Stomach (tissue), 9 donors: ENCODE results near the gene CAMKK1. TPM values are rescaled to one million over a fixed set of nuclear protein-coding genes. Genes with fewer than 3 reads are reported as not detected.

Source experiments
- DNase-seq, 2 donors: peaks; one replicate each; pipeline versions ENCODE4 v3.0.0 to v3.0.0-alpha.2; 2013 to 2019
- H3K27ac ChIP-seq, 5 donors: fragments of 200-600 bp in 4 of 5; sonication (generic) in 4 of 5; one replicate each; pipeline ENCODE4 v1.5.1; 2013 to 2019; ENCODE audit warnings: mild to moderate bottlenecking in 1 of 5, moderate library complexity in 1 of 5
- H3K27me3 ChIP-seq, 3 donors: fragments of 200-600 bp; sonication (generic); one replicate each; pipeline ENCODE4 v1.5.1; 2017 to 2019; ENCODE audit warnings: mixed run types in 1 of 3
- H3K36me3 ChIP-seq, 4 donors: fragments of 200-600 bp; sonication (generic); 1 replicate in 3 of 4; 2 replicates in 1 of 4; pipeline ENCODE4 v1.5.1; 2016 to 2019
- H3K4me1 ChIP-seq, 4 donors: fragments of 200-600 bp; sonication (generic); one replicate each; pipeline ENCODE4 v1.5.1; 2016 to 2019
- H3K4me3 ChIP-seq, 4 donors: fragments of 200-600 bp; sonication (generic) in 3 of 4; one replicate each; pipeline ENCODE4 v1.5.1; 2016 to 2019; ENCODE audit warnings: mild to moderate bottlenecking in 1 of 4
- H3K9me3 ChIP-seq, 4 donors: fragments of 200-600 bp; sonication (generic); one replicate each; pipeline ENCODE4 v1.5.1; 2016 to 2019
- CTCF ChIP-seq, 7 experiments: fragments of 450-650 bp in 4 of 7; fragments of 200-600 bp in 3 of 7; sonication (generic) in 3 of 7; IDR thresholded peaks; one replicate each; pipeline ENCODE4 v1.5.1; 2016 to 2019; ENCODE audit warnings: antibody characterized with exemption in 7 of 7, control low read depth in 2 of 7, mild to moderate bottlenecking in 1 of 7
- EP300 ChIP-seq: sonication (generic); formaldehyde crosslinking; IDR thresholded peaks from one replicate; pipeline ENCODE4 v1.6.1; 2017; ENCODE audit warnings: antibody characterized with exemption
- POLR2A ChIP-seq, 4 donors: fragments of 450-650 bp; IDR thresholded peaks; one replicate each; pipeline ENCODE4 v1.6.1; 2016; ENCODE audit warnings: antibody characterized with exemption in 4 of 4, control low read depth in 2 of 4, mild to moderate bottlenecking in 1 of 4, moderate library complexity in 1 of 4
- POLR2AphosphoS5 ChIP-seq, 3 donors: sonication (generic); formaldehyde crosslinking; IDR thresholded peaks; one replicate each; pipeline ENCODE4 v1.6.1; 2016; ENCODE audit warnings: antibody characterized with exemption in 3 of 3
- WGBS, 5 donors: extraction: QIAGEN DNeasy Blood & Tissue Kit in 3 of 5; methylation state at CpG; one replicate each; pipeline versions ENCODE4 v1.1.5 to v1.1.7; 2013 to 2018; 5-methylcytosine and 5-hydroxymethylcytosine counted together
- intact Hi-C: fragments of 100-400 bp; cut with DNase I; formaldehyde crosslinking; loops from one replicate; pipeline ENCODE4 v1.15.1; 2023; ENCODE audit warnings: low total_unique reads
- polyA plus RNA-seq, 3 donors: library from polyadenylated mRNA; stranded (reverse); fragments of 200-250 nt; gene quantifications; one replicate each; pipeline ENCODE4 v1.2.3, GENCODE V29; 2013
- total RNA-seq, 5 donors: library from RNA; depleted of rRNA; stranded (reverse); fragments of >200 nt; gene quantifications; one replicate each; pipeline versions ENCODE4 v1.1.0 to v1.2.3, GENCODE V29; 2014 to 2016
- donor health status: healthy with polysubstance abuse.
- donor health status: Bipolar disorder and iron deficiency.
- donor health status: healthy.

Gene CAMKK1
- total and polyA plus RNA-seq, 8 donors, result 0.58 to 15.1 (median 4.6) TPM

- H3K36me3 ChIP-seq, result peaks cover 5 to 76% (median 59%) of the 10 kb centered on the region in 4 donors
Measured at GRCh38 chr17:3927628-3928340, 34.9 kb upstream of the CAMKK1 start.

GRCh38 chr17:3926860-3927627 is 34.2 kb upstream of the CAMKK1 start:
- no peaks in the 10 kb centered on the region for H3K9me3 ChIP-seq
- H3K4me1 ChIP-seq, result peaks cover 0 to 10% (median 8%) of the 10 kb centered on the region in 4 donors
- DNase-seq, result peak in 1 of 2 donors; percentile 58
- no peak overlapping the region for H3K27ac ChIP-seq
- intact Hi-C loops, result no loop called here
- TF ChIP-seq POLR2AphosphoS5 (IDR thresholded peaks at IDR 0.05) (no peak), EP300 (no peak), CTCF (IDR thresholded peaks at IDR 0.05) (no peak), POLR2A (IDR thresholded peaks at IDR 0.05) (no peak)
- H3K27me3 ChIP-seq, result no peaks in the 10 kb centered on the region
- 84 to 88% (median 87%) methylated on average over 14 to 16 of the region's 16 CpGs for WGBS, 5 donors
- H3K36me3 ChIP-seq, result peaks cover 5 to 69% (median 56%) of the 10 kb centered on the region in 4 donors
- H3K4me3 ChIP-seq, result no peak overlapping the region

More at GRCh38 chr17:3927628-3928340, 34.9 kb upstream of the CAMKK1 start:
- TF ChIP-seq POLR2AphosphoS5 (IDR thresholded peaks at IDR 0.05) (no peak), EP300 (no peak), CTCF (IDR thresholded peaks at IDR 0.05) (no peak), POLR2A (IDR thresholded peaks at IDR 0.05) (no peak)
- no peak overlapping the region for H3K4me3 ChIP-seq
- DNase-seq, result peak in 1 of 2 donors; percentile 58
- 78 to 84% (median 78%) methylated on average over 8 to 15 of the region's 15 CpGs for WGBS, 5 donors
- H3K9me3 ChIP-seq, result no peaks in the 10 kb centered on the region
- H3K27ac ChIP-seq, result no peak overlapping the region
- peaks cover 0 to 10% (median 8%) of the 10 kb centered on the region in 4 donors for H3K4me1 ChIP-seq
- intact Hi-C loops, result no loop called here
- H3K27me3 ChIP-seq, result no peaks in the 10 kb centered on the region

- Histone ChIP-seq H3K4me3 (no peak overlapping the region), H3K27ac (no peak overlapping the region), H3K27me3 (no peaks in the 10 kb centered on the region), H3K9me3 (no peaks in the 10 kb centered on the region), H3K4me1 (peaks cover 4 to 21% (median 14%) of the 10 kb centered on the region in 4 donors), H3K36me3 (peaks cover 5 to 68% (median 55%) of the 10 kb centered on the region in 4 donors)
- TF ChIP-seq POLR2AphosphoS5 (IDR thresholded peaks at IDR 0.05), result no peak
- no peak for TF ChIP-seq EP300
- no peak for TF ChIP-seq POLR2A (IDR thresholded peaks at IDR 0.05)
- no peak for TF ChIP-seq CTCF (IDR thresholded peaks at IDR 0.05)
- no peak for DNase-seq
- 86 to 97% (median 89%) methylated on average over 16 to 17 of the region's 17 CpGs for WGBS, 5 donors
- intact Hi-C loops, result no loop called here
Measured at GRCh38 chr17:3925684-3926485, 33.0 kb upstream of the CAMKK1 start.
